Central memory CD8-positive, alpha-beta T cell (primary cell): Measurements from ENCODE around the gene ADAMTS14.
"Not testable (repeated sequence)": the region's sequence is repeated elsewhere in the genome, so short reads cannot be mapped to it uniquely, and the experiment has no call there.

Experiments
- ATAC-seq: fragments of 150-1000 bp; cut with Tn5 transposase; replicated peaks from 2 replicates; pipeline ENCODE4 v1.10.0; 2022; ENCODE audit warnings: mild to moderate bottlenecking, moderate FRiP score, moderate number of reproducible peaks; ENCODE audit not compliant: poor library complexity, severe bottlenecking; ENCODE audit errors: extremely low read depth
- DNase-seq, 2 donors: peaks; one replicate each; pipeline ENCODE4 v3.0.0; 2021; ENCODE audit warnings: low spot score in 2 of 2
- H3K27ac Mint-ChIP-seq: one replicate; pipeline ENCODE4 v1.8.0; 2022; ENCODE audit warnings: low read depth, mild to moderate bottlenecking, moderate library complexity, mixed read lengths
- H3K27me3 Mint-ChIP-seq: one replicate; pipeline ENCODE4 v1.8.0; 2022; ENCODE audit warnings: mixed read lengths
- H3K36me3 Mint-ChIP-seq: one replicate; pipeline ENCODE4 v1.8.0; 2022; ENCODE audit warnings: mild to moderate bottlenecking, moderate library complexity, mixed read lengths; ENCODE audit not compliant: insufficient read depth
- H3K4me1 Mint-ChIP-seq: one replicate; pipeline ENCODE4 v1.8.0; 2022; ENCODE audit warnings: mixed read lengths
- H3K4me3 Mint-ChIP-seq: one replicate; pipeline ENCODE4 v1.8.0; 2022; ENCODE audit warnings: mild to moderate bottlenecking, moderate library complexity, mixed read lengths
- H3K9me3 Mint-ChIP-seq: one replicate; pipeline ENCODE4 v1.8.0; 2022; ENCODE audit warnings: mixed read lengths

The ADAMTS14 gene, protein sequence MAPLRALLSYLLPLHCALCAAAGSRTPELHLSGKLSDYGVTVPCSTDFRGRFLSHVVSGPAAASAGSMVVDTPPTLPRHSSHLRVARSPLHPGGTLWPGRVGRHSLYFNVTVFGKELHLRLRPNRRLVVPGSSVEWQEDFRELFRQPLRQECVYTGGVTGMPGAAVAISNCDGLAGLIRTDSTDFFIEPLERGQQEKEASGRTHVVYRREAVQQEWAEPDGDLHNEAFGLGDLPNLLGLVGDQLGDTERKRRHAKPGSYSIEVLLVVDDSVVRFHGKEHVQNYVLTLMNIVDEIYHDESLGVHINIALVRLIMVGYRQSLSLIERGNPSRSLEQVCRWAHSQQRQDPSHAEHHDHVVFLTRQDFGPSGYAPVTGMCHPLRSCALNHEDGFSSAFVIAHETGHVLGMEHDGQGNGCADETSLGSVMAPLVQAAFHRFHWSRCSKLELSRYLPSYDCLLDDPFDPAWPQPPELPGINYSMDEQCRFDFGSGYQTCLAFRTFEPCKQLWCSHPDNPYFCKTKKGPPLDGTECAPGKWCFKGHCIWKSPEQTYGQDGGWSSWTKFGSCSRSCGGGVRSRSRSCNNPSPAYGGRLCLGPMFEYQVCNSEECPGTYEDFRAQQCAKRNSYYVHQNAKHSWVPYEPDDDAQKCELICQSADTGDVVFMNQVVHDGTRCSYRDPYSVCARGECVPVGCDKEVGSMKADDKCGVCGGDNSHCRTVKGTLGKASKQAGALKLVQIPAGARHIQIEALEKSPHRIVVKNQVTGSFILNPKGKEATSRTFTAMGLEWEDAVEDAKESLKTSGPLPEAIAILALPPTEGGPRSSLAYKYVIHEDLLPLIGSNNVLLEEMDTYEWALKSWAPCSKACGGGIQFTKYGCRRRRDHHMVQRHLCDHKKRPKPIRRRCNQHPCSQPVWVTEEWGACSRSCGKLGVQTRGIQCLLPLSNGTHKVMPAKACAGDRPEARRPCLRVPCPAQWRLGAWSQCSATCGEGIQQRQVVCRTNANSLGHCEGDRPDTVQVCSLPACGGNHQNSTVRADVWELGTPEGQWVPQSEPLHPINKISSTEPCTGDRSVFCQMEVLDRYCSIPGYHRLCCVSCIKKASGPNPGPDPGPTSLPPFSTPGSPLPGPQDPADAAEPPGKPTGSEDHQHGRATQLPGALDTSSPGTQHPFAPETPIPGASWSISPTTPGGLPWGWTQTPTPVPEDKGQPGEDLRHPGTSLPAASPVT

DNA sequence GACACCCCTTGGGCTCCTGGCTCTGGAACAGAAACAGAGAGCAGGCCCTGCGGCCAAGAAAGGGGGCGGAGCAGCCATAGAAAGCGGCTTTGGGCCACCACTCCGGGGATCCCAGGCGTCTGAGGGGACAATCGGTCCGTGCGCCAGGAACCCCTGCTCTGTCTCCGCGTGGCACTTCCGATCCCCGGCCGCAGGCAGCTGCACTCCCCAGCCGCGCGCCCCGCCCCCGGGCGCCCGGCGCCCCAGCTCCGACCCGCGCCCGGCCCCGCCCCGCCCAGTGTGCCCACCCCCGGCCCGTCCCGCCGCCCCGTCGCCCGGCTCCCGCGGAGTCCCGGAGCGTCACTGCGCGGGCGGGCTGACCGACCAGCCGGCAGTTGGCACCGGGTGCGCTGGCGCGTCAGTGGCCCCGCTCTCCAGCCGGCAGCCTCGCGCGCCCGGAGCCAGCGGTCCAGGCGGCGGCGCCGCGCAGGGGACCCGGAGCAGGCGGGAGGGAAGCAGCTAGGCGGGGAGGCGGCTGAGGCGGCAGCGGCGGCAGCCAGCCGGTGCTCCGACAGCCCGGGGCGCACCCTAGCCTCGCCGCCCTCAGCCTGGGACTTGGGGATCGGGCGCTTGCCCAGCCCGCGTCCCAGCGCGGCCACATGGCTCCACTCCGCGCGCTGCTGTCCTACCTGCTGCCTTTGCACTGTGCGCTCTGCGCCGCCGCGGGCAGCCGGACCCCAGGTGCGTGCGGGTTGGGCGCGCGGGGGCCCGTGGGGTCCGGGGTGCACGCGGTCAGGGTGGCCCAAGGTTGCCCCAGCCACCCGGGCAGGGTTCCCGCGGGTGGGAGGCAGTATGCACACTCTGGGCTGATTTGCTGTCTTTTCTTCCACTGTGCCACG is at the start of gene ADAMTS14:
Gene ADAMTS14, plus strand, starts transcription at position 342 of the 878 bp plus-strand sequence. Its CDS starts 297 bp downstream, at position 639.
- H3K4me1 Mint-ChIP-seq = peaks cover 7% of the 10 kb centered on the region
- ATAC-seq = no peak
- H3K4me3 Mint-ChIP-seq = peak within 1 kb of the TSS; percentile 73
- no peaks in the 10 kb centered on the region for H3K36me3 Mint-ChIP-seq
- no peak for DNase-seq
- peaks cover 62% of the 10 kb centered on the region for H3K27me3 Mint-ChIP-seq
- H3K9me3 Mint-ChIP-seq = no peaks in the 10 kb centered on the region
- H3K27ac Mint-ChIP-seq = no peak within 1 kb of the TSS

DNA sequence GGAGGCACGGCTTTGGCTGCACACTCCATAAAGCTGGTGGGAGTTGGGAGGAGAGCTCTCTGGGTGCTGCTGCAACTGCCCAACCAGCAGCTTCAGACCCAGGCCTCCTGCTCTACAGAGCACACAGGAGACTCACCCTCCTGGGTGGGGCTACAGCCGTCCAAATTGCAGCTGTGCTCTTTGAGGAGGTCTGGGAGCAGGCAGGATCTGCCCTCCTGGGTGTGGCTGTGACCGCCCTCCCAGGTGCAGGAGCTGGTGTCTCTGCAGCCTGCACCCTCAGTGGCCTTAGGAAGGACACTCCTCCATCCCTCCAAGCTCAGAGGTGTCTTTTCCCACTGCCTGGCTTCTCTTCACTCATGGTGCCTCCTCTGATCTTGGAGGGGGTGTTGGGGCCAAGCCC is 49.8 kb upstream of the ADAMTS14 start:
- DNase-seq (no peak), ATAC-seq (no peak)
- peaks cover 15% of the 10 kb centered on the region for H3K4me1 Mint-ChIP-seq
- peaks cover 2% of the 10 kb centered on the region for H3K36me3 Mint-ChIP-seq
- H3K4me3 Mint-ChIP-seq = no peak overlapping the region
- H3K27me3 Mint-ChIP-seq = no peaks in the 10 kb centered on the region
- H3K27ac Mint-ChIP-seq = no peak overlapping the region
- peaks cover 7% of the 10 kb centered on the region for H3K9me3 Mint-ChIP-seq

DNA sequence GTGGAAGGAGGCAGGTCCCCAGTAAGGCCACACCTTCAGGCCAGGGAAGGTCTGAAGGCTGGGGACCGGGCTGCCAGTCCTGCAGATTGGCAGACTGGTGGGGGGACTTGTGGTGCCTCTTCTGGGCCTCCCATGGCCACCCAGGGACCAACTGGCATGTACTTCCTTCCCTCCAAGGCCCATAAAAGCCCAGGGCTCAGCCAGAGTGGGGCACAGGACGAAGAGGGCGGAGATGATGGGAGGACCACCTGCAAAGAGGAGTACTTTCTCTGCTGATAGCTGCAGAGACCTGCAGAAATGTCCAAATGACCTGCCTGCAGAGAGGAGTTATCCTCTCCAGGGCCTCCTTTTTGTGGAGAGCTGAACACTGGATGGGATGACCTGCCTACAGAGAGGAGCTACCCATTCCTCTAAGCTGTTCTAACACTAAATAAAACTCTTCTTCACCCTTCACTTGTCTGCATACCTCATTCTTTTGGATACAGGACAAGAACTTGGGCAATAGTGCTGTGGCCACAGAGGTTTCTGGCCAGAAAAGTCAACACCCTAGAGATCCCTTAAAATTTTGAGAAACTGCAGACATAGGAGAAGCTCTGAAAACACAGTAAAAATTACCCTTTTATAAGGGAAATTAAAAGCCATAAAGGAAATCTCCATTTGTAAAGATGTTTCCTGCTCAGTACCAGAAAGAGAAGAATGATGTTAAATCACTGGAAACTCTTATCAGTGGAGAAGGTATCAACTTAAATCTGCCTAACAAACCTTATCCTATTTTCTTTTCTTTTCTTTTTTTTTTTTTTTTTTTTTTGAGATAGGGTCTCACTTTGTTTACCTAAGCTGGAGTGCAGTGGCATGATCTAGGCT is 49.1 kb upstream of the ADAMTS14 start:
- no peak for ATAC-seq
- Mint-ChIP-seq H3K27me3 (no peaks in the 10 kb centered on the region), H3K4me1 (peaks cover 9% of the 10 kb centered on the region), H3K36me3 (no peaks in the 10 kb centered on the region), H3K4me3 (no peak overlapping the region), H3K27ac (no peak overlapping the region), H3K9me3 (peaks cover 11% of the 10 kb centered on the region)
- no peak for DNase-seq

DNA sequence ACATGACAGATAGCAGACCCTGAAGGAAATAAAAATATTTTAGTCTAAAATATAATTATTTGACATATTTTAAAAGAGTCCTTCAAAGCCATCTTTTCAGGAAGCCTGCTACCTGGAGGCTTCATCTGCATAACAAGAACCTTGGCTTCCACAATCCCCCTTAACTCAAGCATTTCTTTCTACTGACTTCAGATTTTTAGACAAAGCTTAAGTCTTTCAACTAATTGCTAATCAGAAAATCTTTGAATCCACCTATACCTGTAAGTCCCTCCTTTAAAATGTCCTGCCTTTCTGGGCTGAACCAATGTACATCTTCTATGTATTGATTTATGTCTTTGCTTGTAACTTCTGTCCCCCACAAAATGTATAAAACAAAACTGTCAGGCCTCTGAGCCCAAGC is 46.2 kb upstream of the ADAMTS14 start:
- DNase-seq (no peak), ATAC-seq (no peak)
- H3K27ac Mint-ChIP-seq = no peak overlapping the region

DNA sequence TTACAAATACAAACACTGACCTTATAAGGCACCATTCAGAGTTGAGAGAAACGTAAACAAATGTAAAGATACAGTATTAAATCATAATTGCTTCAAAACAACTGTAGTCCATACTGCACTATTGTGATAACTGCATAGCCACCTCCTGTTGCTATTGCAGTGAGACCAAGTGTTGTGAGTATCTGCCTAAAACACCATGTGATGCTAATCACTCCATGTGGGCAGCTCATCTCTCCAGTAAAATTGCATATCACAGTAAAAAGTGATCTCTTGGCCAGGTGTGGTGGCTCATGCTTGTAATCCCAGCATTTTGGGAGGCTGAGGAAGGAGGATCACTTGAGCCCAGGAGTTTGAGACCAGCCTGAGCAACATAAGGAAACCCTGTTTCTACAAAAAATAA is 43.0 kb upstream of the ADAMTS14 start:
- no peak for ATAC-seq
- Mint-ChIP-seq H3K4me1 (peaks cover 6% of the 10 kb centered on the region), H3K9me3 (peaks cover 11% of the 10 kb centered on the region), H3K27me3 (no peaks in the 10 kb centered on the region), H3K36me3 (no peaks in the 10 kb centered on the region), H3K27ac (no peak overlapping the region), H3K4me3 (no peak overlapping the region)
- DNase-seq = no peak

More for the DNA sequence above, 46.2 kb upstream of the ADAMTS14 start:
- Mint-ChIP-seq H3K36me3 (no peaks in the 10 kb centered on the region), H3K27me3 (no peaks in the 10 kb centered on the region), H3K4me3 (no peak overlapping the region), H3K9me3 (peaks cover 11% of the 10 kb centered on the region), H3K4me1 (no peaks in the 10 kb centered on the region)

DNA sequence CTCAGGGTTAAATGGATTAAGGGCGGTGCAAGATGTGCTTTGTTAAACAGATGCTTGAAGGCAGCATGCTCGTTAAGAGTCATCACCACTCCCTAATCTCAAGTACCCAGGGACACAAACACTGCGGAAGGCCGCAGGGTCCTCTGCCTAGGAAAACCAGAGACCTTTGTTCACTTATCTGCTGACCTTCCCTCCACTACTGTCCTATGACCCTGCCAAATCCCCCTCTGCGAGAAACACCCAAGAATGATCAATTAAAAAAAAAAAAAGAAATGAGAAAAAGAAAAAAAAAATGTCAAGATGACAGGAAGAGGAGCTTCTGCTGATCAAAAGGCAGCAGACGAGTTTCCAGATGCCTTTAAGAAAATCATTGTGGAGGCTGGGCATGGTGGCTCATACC is 40.6 kb upstream of the ADAMTS14 start:
- ATAC-seq, H3K27me3 Mint-ChIP-seq, DNase-seq, H3K4me1 Mint-ChIP-seq, H3K36me3 Mint-ChIP-seq, H3K4me3 Mint-ChIP-seq, H3K27ac Mint-ChIP-seq, H3K9me3 Mint-ChIP-seq: not testable (repeated sequence)

DNA sequence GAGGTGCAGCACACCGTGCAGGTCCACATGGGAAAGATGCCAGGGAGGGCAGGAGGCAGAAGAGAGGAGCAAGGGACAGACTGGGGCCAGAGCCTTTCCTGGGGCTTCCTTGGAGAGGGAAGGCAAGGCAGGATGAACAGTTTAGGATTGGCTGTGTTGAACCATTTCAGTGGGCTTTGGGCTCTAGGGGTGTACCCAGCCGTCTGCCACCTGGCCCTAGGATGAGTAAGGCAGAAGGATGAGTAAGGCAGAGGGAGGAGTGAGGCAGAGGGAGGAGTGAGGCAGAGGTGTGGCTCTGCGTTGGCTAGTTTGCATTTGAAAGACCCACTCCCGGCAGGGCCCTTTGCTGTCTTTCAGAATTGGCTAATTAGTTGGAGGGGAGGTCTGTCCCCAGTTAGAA is 38.3 kb upstream of the ADAMTS14 start:
- Mint-ChIP-seq H3K36me3 (no peaks in the 10 kb centered on the region), H3K9me3 (no peaks in the 10 kb centered on the region), H3K27ac (no peak overlapping the region), H3K4me1 (peaks cover 6% of the 10 kb centered on the region), H3K27me3 (no peaks in the 10 kb centered on the region), H3K4me3 (no peak overlapping the region)
- DNase-seq (no peak), ATAC-seq (no peak)

DNA sequence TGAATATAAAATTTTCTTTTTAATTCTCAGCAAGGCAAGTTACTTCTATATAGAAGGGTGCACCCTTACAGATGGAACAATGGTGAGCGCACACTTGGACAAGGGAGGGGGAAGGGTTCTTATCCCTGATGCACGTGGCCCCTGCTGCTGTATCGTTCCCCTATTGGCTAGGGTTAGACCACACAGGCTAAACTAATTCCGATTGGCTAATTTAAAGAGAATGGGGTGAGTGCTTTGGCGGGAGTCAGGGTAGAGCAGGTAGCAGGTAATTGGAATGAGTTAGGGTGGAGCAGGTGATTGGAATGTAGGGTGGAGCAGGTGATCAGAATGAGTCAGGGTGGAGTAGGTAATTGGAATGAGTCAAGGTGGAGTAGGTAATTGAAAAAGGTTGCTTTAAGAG is 37.8 kb upstream of the ADAMTS14 start:
- H3K27me3 Mint-ChIP-seq, H3K4me1 Mint-ChIP-seq, H3K27ac Mint-ChIP-seq, ATAC-seq, H3K9me3 Mint-ChIP-seq, DNase-seq, H3K36me3 Mint-ChIP-seq, H3K4me3 Mint-ChIP-seq: not testable (repeated sequence)

DNA sequence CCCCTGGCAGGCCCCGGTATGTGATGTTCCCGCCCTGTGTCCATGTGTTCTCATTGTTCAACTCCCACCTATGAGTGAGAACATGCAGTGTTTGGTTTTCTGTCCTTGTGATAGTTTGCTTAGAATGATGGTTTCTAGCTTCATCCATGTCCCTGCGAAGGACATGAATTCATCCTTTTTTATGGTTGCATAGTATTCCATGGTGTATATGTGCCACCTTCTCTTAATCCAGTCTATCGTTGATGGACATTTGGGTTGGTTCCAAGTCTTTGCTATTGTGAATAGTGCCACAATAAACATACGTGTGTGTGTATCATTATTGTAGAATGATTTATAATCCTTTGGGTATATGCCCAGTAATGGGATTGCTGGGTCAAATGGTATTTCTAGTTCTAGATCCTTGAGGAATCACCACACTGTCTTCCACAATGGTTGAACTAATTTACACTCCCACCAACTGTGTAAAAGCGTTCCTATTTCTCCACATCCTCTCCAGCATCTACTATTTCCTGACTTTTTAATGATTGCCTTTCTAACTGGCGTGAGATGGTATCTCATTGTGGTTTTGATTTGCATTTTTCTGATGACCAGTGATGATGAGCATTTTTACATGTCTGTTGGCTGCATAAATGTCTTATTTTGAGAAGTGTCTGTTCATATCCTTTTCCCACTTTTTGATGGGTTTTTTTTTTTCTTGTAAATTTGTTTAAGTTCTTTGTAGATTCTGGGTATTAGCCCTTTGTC is 32.5 kb upstream of the ADAMTS14 start:
- H3K27ac Mint-ChIP-seq, H3K4me1 Mint-ChIP-seq, H3K9me3 Mint-ChIP-seq, H3K27me3 Mint-ChIP-seq, DNase-seq, H3K4me3 Mint-ChIP-seq, ATAC-seq, H3K36me3 Mint-ChIP-seq: not testable (repeated sequence)

DNA sequence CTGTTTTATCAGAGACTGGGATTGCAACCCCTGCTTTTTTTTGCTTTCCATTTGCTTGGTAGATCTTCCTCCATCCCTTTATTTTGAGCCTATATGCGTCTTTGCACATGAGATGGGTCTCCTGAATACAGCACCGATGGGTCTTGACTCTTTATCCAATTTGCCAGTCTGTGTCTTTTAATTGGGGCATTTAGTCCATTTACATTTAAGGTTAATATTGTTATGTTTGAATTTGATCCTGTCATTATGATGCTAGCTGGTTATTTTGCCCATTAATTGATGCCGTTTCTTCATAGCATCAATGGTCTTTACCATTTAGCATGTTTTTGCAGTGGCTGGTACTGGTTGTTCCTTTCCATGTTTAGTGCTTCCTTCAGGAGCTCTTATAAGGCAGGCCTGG is 29.0 kb upstream of the ADAMTS14 start:
- not testable (repeated sequence) for ATAC-seq, H3K9me3 Mint-ChIP-seq, H3K36me3 Mint-ChIP-seq, H3K4me1 Mint-ChIP-seq, DNase-seq, H3K4me3 Mint-ChIP-seq, H3K27me3 Mint-ChIP-seq
- H3K27ac Mint-ChIP-seq = peak overlapping the region; percentile 19

DNA sequence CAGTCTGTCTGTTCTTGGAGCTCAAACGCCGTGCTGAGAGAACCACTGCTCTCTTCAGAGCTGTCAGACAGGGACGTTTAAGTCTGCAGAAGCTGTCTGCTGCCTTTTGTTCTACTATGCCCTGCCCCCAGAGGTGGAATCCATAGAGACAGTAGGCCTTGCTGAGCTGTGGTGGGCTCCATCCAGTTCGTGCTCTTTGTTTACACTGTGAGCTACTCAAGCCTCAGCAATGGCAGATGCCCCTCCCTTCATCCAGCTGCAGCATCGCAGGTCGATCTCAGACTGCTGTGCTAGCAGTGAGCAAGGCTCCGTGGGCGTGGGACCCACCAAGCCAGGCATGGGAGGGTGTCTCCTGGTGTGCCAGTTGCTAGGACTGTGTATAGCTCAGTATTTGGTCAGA is 27.3 kb upstream of the ADAMTS14 start:
- peaks cover 10% of the 10 kb centered on the region for H3K9me3 Mint-ChIP-seq
- not testable (repeated sequence) for ATAC-seq, H3K27ac Mint-ChIP-seq, H3K36me3 Mint-ChIP-seq, H3K4me3 Mint-ChIP-seq, H3K27me3 Mint-ChIP-seq, DNase-seq, H3K4me1 Mint-ChIP-seq
